Thoracic aorta (tissue), 2 donors: ENCODE data around the gene MRGPRD. TPM values are rescaled to one million over a fixed set of nuclear protein-coding genes. Genes with fewer than 3 reads are reported as not detected.

Experiments
- ATAC-seq: fragments of 150-250 bp; one replicate; pipeline ENCODE4 v1.8.0; 2017; ENCODE audit warnings: low read depth; ENCODE audit not compliant: insufficient number of reproducible peaks, low FRiP score
- DNase-seq: peaks from one replicate; pipeline ENCODE4 v3.0.0-alpha.2; 2020; ENCODE audit warnings: low spot score
- H3K27ac ChIP-seq, 2 donors: fragments of 200-600 bp; sonication (generic); 1 replicate in 1 of 2; 2 replicates in 1 of 2; pipeline ENCODE4 v1.5.1; 2016; ENCODE audit warnings: mild to moderate bottlenecking in 2 of 2, moderate library complexity in 2 of 2
- H3K27me3 ChIP-seq: fragments of 200-600 bp; sonication (generic); replicated peaks from 2 replicates; pipeline ENCODE4 v1.6.0; 2016; ENCODE audit warnings: mild to moderate bottlenecking; ENCODE audit not compliant: insufficient read depth
- H3K36me3 ChIP-seq: fragments of 200-600 bp; sonication (generic); one replicate; pipeline ENCODE4 v1.5.1; 2016
- H3K4me1 ChIP-seq, 2 donors: fragments of 200-600 bp; sonication (generic); 1 replicate in 1 of 2; 2 replicates in 1 of 2; pipeline versions ENCODE4 v1.5.1 to v1.6.0; 2016; ENCODE audit warnings: low read depth in 2 of 2, mild to moderate bottlenecking in 1 of 2; ENCODE audit not compliant: control insufficient read depth in 1 of 2
- H3K4me3 ChIP-seq: fragments of 200-600 bp; sonication (generic); 2 replicates; pipeline ENCODE4 v1.5.1; 2016; ENCODE audit warnings: mild to moderate bottlenecking
- H3K9me3 ChIP-seq: fragments of 200-600 bp; sonication (generic); 2 replicates; pipeline ENCODE4 v1.5.1; 2016
- CTCF ChIP-seq: fragments of 200-600 bp; sonication (generic); IDR thresholded peaks from one replicate; pipeline ENCODE4 v1.5.1; 2019; ENCODE audit warnings: antibody characterized with exemption
- total RNA-seq, 2 donors: library from RNA; depleted of rRNA; stranded (reverse); fragments of >200 nt; gene quantifications; one replicate each; pipeline versions ENCODE4 v1.1.0 to v1.2.3, GENCODE V29; 2016

Gene MRGPRD
- total RNA-seq, 2 donors from 2014 or later = 5.0 TPM; not detected in 1

- peaks cover 47 to 88% of the 10 kb centered on the region in 2 donors for H3K4me1 ChIP-seq
- H3K27ac ChIP-seq = peak overlapping the region; percentile 86 to 93
Observed at GRCh38 chr11:69003301-69003865, 22.6 kb upstream of the MRGPRD start.

GRCh38 chr11:69002570-69003231, 21.9 kb upstream of the MRGPRD start:
- no peak for TF ChIP-seq CTCF
- H3K4me3 ChIP-seq = no peak overlapping the region

More at GRCh38 chr11:69003301-69003865, 22.6 kb upstream of the MRGPRD start:
- H3K36me3 ChIP-seq = peaks cover 55% of the 10 kb centered on the region
- H3K27me3 ChIP-seq = no peaks in the 10 kb centered on the region
- H3K9me3 ChIP-seq = no peaks in the 10 kb centered on the region
- DNase-seq (no peak), ATAC-seq (no peak)
- TF ChIP-seq CTCF = no peak
- no peak overlapping the region for H3K4me3 ChIP-seq

GRCh38 chr11:69002110-69002569, 21.4 kb upstream of the MRGPRD start:
- Histone ChIP-seq H3K27me3 (no peaks in the 10 kb centered on the region), H3K9me3 (no peaks in the 10 kb centered on the region), H3K4me3 (no peak overlapping the region), H3K27ac (peak overlapping the region; percentile 86 to 93), H3K36me3 (peaks cover 44% of the 10 kb centered on the region), H3K4me1 (peaks cover 40 to 82% of the 10 kb centered on the region in 2 donors)
- TF ChIP-seq CTCF = no peak
- DNase-seq (no peak), ATAC-seq (peak; percentile 8)

More at GRCh38 chr11:69002570-69003231, 21.9 kb upstream of the MRGPRD start:
- peaks cover 42 to 88% of the 10 kb centered on the region in 2 donors for H3K4me1 ChIP-seq
- no peaks in the 10 kb centered on the region for H3K9me3 ChIP-seq
- peaks cover 49% of the 10 kb centered on the region for H3K36me3 ChIP-seq
- H3K27me3 ChIP-seq = no peaks in the 10 kb centered on the region
- H3K27ac ChIP-seq = peak overlapping the region; percentile 86 to 93
- ATAC-seq = no peak
- no peak for DNase-seq

- no peaks in the 10 kb centered on the region for H3K9me3 ChIP-seq
- ATAC-seq = no peak
- TF ChIP-seq CTCF = no peak
- H3K36me3 ChIP-seq = peaks cover 37% of the 10 kb centered on the region
- H3K4me1 ChIP-seq = peaks cover 40 to 77% of the 10 kb centered on the region in 2 donors
- no peaks in the 10 kb centered on the region for H3K27me3 ChIP-seq
- H3K4me3 ChIP-seq = no peak overlapping the region
- H3K27ac ChIP-seq = peak overlapping the region; percentile 86 to 93
- no peak for DNase-seq
Observed at GRCh38 chr11:69001243-69002081, 20.7 kb upstream of the MRGPRD start.

DNA sequence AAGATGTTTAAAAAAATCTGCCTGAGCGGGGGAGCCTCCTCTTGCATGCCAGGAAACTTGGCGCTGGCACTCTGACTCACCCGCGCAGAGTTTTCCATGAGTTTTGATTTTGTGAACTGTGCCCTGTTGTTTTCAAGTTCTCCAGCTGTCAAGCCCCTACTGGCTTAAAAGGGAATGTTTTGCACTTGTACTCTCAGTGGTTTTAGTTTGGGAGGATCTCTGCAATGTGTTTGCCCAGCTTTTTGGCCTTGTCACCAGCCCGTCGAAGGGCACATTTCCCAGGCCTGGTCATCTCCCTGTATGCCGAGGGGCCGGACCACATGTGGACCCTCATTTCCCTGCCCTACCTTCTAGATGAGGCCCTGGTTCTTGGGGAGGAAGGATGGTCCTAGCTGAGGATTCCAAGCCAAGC, 20.1 kb upstream of the MRGPRD start:
- no peak for DNase-seq
- Histone ChIP-seq H3K9me3 (no peaks in the 10 kb centered on the region), H3K4me3 (no peak overlapping the region), H3K4me1 (peaks cover 40 to 77% of the 10 kb centered on the region in 2 donors), H3K36me3 (peaks cover 31% of the 10 kb centered on the region), H3K27me3 (no peaks in the 10 kb centered on the region), H3K27ac (peak overlapping the region; percentile 86 to 93)
- TF ChIP-seq CTCF = peak; percentile 77
- peak; percentile 74 for ATAC-seq
